ENCODE results near the gene ATP9B. TPM values are rescaled to one million over a fixed set of nuclear protein-coding genes. Genes with fewer than 3 reads are reported as not detected.

The ATP9B gene
- total RNA-seq, 1 experiment from 2014 or later, result 17.8 TPM

- H3K27me3 ChIP-seq (ENCODE audit: insufficient read depth, low read length), result no peaks in the 10 kb centered on the region
- ChIA-PET RAD21 (ENCODE audit: low non-redundant PET in 1 of 2, low total read pairs in 2 of 2, uncharacterized antibody in 2 of 2, unreplicated experiment in 2 of 2) (no interaction called here), POLR2A (no interaction called here), CTCF (no interaction called here)
- H3K9ac ChIP-seq (ENCODE audit: low read length), result no peak overlapping the region
- intact Hi-C loops (cut with micrococcal nuclease), result no loop called here
- no peaks in the 10 kb centered on the region for H3K79me2 ChIP-seq (ENCODE audit: insufficient read depth, low read length)
- no peaks in the 10 kb centered on the region; a peak in 1 of 4 replicates for H3K36me3 ChIP-seq (ENCODE audit: control insufficient read depth in 1 of 2, insufficient read depth in 2 of 2, low read length in 2 of 2)
- DNase-seq (ENCODE audit: low read depth, low spot score) (no peak), ATAC-seq (no peak)
- H3K4me1 ChIP-seq (ENCODE audit: control insufficient read depth in 1 of 2, insufficient read depth in 2 of 2, low read length in 2 of 2), result no peaks in the 10 kb centered on the region
- no peak overlapping the region for H2AFZ ChIP-seq (ENCODE audit: low read depth, low read length, poor library complexity, severe bottlenecking)
- H3K9me2 ChIP-seq (ENCODE audit: insufficient read depth), result no peaks in the 10 kb centered on the region
- no peak overlapping the region for H3K4me2 ChIP-seq (ENCODE audit: low read length)
- no peak overlapping the region for H3K4me3 ChIP-seq (replicated peaks in 1 of 2; ENCODE audit: low read depth in 1 of 2, low read length in 2 of 2)
- no peaks in the 10 kb centered on the region for H3K9me3 ChIP-seq (ENCODE audit: control insufficient read depth in 1 of 2, insufficient read depth in 1 of 2, low read depth in 1 of 2, low read length in 2 of 2)
- TF ChIP-seq ZBTB33 (IDR thresholded peaks at IDR 0.05; ENCODE audit: extremely low read depth, insufficient replicate concordance, low read length) (no peak), JUND (IDR thresholded peaks at IDR 0.05) (no peak), SP1 (IDR thresholded peaks at IDR 0.05; ENCODE audit: low read depth) (no peak), CBX3 (IDR thresholded peaks at IDR 0.05; ENCODE audit: low read depth) (no peak), EZH2phosphoT487 (IDR thresholded peaks at IDR 0.05; ENCODE audit: borderline replicate concordance) (no peak), ELF1 (IDR thresholded peaks at IDR 0.05; ENCODE audit: borderline replicate concordance, low read depth) (no peak), MAX (IDR thresholded peaks at IDR 0.05) (no peak), ZNF274 (IDR thresholded peaks at IDR 0.05; ENCODE audit: low read depth, low read length) (no peak), CEBPB (IDR thresholded peaks at IDR 0.05; ENCODE audit: low read depth) (no peak), EZH2 (IDR thresholded peaks at IDR 0.05) (no peak), TCF7L2 (IDR thresholded peaks at IDR 0.05; ENCODE audit: borderline replicate concordance, extremely low read depth, insufficient read depth, insufficient read length) (no peak), ZFX (IDR thresholded peaks at IDR 0.05) (no peak), SRF (IDR thresholded peaks at IDR 0.05; ENCODE audit: low read depth) (no peak)
- TF ChIP-seq, protein P1, sequence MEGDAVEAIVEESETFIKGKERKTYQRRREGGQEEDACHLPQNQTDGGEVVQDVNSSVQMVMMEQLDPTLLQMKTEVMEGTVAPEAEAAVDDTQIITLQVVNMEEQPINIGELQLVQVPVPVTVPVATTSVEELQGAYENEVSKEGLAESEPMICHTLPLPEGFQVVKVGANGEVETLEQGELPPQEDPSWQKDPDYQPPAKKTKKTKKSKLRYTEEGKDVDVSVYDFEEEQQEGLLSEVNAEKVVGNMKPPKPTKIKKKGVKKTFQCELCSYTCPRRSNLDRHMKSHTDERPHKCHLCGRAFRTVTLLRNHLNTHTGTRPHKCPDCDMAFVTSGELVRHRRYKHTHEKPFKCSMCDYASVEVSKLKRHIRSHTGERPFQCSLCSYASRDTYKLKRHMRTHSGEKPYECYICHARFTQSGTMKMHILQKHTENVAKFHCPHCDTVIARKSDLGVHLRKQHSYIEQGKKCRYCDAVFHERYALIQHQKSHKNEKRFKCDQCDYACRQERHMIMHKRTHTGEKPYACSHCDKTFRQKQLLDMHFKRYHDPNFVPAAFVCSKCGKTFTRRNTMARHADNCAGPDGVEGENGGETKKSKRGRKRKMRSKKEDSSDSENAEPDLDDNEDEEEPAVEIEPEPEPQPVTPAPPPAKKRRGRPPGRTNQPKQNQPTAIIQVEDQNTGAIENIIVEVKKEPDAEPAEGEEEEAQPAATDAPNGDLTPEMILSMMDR (IDR thresholded peaks at IDR 0.05 in 2 of 3, conservative IDR thresholded peaks at IDR 0.05 in 1 of 3; ENCODE audit: borderline replicate concordance in 1 of 3, insufficient read depth in 1 of 3, low read depth in 2 of 3, low read length in 2 of 3), result no peak
- TF ChIP-seq, protein P2, sequence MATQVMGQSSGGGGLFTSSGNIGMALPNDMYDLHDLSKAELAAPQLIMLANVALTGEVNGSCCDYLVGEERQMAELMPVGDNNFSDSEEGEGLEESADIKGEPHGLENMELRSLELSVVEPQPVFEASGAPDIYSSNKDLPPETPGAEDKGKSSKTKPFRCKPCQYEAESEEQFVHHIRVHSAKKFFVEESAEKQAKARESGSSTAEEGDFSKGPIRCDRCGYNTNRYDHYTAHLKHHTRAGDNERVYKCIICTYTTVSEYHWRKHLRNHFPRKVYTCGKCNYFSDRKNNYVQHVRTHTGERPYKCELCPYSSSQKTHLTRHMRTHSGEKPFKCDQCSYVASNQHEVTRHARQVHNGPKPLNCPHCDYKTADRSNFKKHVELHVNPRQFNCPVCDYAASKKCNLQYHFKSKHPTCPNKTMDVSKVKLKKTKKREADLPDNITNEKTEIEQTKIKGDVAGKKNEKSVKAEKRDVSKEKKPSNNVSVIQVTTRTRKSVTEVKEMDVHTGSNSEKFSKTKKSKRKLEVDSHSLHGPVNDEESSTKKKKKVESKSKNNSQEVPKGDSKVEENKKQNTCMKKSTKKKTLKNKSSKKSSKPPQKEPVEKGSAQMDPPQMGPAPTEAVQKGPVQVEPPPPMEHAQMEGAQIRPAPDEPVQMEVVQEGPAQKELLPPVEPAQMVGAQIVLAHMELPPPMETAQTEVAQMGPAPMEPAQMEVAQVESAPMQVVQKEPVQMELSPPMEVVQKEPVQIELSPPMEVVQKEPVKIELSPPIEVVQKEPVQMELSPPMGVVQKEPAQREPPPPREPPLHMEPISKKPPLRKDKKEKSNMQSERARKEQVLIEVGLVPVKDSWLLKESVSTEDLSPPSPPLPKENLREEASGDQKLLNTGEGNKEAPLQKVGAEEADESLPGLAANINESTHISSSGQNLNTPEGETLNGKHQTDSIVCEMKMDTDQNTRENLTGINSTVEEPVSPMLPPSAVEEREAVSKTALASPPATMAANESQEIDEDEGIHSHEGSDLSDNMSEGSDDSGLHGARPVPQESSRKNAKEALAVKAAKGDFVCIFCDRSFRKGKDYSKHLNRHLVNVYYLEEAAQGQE (IDR thresholded peaks at IDR 0.05; ENCODE audit: low read depth), result no peak
- no peak overlapping the region for H3K27ac ChIP-seq (ENCODE audit: low read depth, low read length)
- no TSS peak for BruUV-seq (replicated peaks)
- H4K20me1 ChIP-seq (ENCODE audit: insufficient read depth), result no peaks in the 10 kb centered on the region
These were observed 189.3 kb downstream of the ATP9B start for GRCh38 chr18:79258447-79258846.

Data from HCT116 (cell line).